ENCODE measurements around the gene ATP10D.

DNA sequence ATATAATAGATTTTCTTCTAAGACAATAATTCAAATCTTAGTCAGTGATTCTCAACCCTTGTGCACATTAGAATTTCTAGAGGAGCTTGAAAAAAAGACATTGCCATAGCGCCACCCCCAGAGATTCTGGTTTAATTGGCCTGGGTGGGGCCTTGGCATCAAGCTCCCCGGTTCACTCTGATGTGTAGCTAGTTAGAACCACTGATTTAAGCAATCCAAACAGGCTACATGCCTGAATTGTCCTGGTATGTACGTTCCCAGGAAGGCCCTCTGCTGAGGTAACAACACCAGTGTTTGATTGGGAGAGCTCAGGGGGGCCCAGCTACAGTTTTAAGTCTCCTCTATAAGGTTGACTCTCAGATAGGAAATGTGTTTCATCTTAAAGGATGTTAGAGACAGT is 1.3 kb upstream of the ATP10D start:
- TF ChIP-seq POLR2AphosphoS5 (IDR thresholded peaks at IDR 0.05; ENCODE audit: insufficient read depth in 1 of 2, low read depth in 1 of 2) (no peak), CTCF (IDR thresholded peaks at IDR 0.05) (no peak), POLR2A (IDR thresholded peaks at IDR 0.05) (no peak)
